HFF-Myc (cell line): ENCODE data around the gene SLC24A4.

Source experiments
- DNase-seq: peaks from one replicate; pipeline ENCODE4 v3.0.0-alpha.2; 2011; ENCODE audit warnings: low read depth; ENCODE audit errors: extremely low read depth
- H3K4me3 ChIP-seq: replicated peaks from 2 replicates; pipeline ENCODE4 v1.5.1; 2011; ENCODE audit warnings: low read depth, mild to moderate bottlenecking, control low read depth, low read length
- CTCF ChIP-seq: IDR thresholded peaks from 2 replicates; pipeline ENCODE4 v1.5.1; 2012; ENCODE audit warnings: mild to moderate bottlenecking, low read depth, low read length, control low read depth; ENCODE audit errors: missing control alignments

The SLC24A4 gene

GRCh38 chr14:92323011-92323915 lies at the start of gene SLC24A4:
Gene SLC24A4, plus strand, starts transcription at chr14:92323165. Its CDS starts 666 bp downstream, at chr14:92323831.
- TF ChIP-seq CTCF = no peak
- DNase-seq = no peak
- H3K4me3 ChIP-seq = no peak within 1 kb of the TSS

GRCh38 chr14:92273166-92273565 lies 49.8 kb upstream of the SLC24A4 start:
- no peak for DNase-seq
- no peak overlapping the region for H3K4me3 ChIP-seq
- no peak for TF ChIP-seq CTCF

- H3K4me3 ChIP-seq = no peak overlapping the region
- DNase-seq = no peak
- no peak for TF ChIP-seq CTCF
Measured at GRCh38 chr14:92274055-92274454, 48.9 kb upstream of the SLC24A4 start.

GRCh38 chr14:92276074-92276473 lies 46.9 kb upstream of the SLC24A4 start:
- no peak for TF ChIP-seq CTCF
- no peak for DNase-seq
- no peak overlapping the region for H3K4me3 ChIP-seq

- no peak for TF ChIP-seq CTCF
- no peak for DNase-seq
- no peak overlapping the region for H3K4me3 ChIP-seq
Measured at GRCh38 chr14:92277031-92277430, 45.9 kb upstream of the SLC24A4 start.

GRCh38 chr14:92280554-92281262 lies 42.3 kb upstream of the SLC24A4 start:
- DNase-seq = no peak
- TF ChIP-seq CTCF = no peak

More at GRCh38 chr14:92280554-92281262, 42.3 kb upstream of the SLC24A4 start:
- no peak overlapping the region for H3K4me3 ChIP-seq
